ENCODE data around the gene SEC14L2.

DNA sequence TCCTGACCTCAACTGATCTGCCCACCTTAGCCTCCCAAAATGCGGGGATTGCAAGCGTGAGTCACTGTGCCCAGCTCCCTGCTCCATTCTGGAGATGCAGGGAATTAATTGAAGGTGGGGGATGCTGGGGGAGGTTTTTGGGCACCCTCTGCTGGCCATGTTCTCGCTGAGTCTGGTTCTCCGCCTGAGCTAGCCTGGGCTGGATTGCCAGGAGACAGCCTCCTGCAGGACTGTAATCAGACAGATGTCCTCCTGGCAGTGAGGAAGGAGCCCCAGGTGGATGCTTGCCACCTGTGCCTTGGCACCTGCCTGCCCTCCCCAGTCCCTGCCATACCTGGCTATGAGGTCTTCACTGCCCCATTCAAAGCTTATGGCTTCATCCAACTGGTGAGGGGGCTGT is 34.1 kb downstream of the SEC14L2 start:
- TF ChIP-seq, protein P1, sequence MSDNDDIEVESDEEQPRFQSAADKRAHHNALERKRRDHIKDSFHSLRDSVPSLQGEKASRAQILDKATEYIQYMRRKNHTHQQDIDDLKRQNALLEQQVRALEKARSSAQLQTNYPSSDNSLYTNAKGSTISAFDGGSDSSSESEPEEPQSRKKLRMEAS (CRISPR knock-in tag; IDR thresholded peaks at IDR 0.05) = no peak
- TF ChIP-seq, protein P2, sequence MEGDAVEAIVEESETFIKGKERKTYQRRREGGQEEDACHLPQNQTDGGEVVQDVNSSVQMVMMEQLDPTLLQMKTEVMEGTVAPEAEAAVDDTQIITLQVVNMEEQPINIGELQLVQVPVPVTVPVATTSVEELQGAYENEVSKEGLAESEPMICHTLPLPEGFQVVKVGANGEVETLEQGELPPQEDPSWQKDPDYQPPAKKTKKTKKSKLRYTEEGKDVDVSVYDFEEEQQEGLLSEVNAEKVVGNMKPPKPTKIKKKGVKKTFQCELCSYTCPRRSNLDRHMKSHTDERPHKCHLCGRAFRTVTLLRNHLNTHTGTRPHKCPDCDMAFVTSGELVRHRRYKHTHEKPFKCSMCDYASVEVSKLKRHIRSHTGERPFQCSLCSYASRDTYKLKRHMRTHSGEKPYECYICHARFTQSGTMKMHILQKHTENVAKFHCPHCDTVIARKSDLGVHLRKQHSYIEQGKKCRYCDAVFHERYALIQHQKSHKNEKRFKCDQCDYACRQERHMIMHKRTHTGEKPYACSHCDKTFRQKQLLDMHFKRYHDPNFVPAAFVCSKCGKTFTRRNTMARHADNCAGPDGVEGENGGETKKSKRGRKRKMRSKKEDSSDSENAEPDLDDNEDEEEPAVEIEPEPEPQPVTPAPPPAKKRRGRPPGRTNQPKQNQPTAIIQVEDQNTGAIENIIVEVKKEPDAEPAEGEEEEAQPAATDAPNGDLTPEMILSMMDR (IDR thresholded peaks at IDR 0.05) = no peak
- TF ChIP-seq, protein P3, sequence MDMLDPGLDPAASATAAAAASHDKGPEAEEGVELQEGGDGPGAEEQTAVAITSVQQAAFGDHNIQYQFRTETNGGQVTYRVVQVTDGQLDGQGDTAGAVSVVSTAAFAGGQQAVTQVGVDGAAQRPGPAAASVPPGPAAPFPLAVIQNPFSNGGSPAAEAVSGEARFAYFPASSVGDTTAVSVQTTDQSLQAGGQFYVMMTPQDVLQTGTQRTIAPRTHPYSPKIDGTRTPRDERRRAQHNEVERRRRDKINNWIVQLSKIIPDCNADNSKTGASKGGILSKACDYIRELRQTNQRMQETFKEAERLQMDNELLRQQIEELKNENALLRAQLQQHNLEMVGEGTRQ (CRISPR knock-in tag; IDR thresholded peaks at IDR 0.05) = no peak
- TF ChIP-seq, protein P4, sequence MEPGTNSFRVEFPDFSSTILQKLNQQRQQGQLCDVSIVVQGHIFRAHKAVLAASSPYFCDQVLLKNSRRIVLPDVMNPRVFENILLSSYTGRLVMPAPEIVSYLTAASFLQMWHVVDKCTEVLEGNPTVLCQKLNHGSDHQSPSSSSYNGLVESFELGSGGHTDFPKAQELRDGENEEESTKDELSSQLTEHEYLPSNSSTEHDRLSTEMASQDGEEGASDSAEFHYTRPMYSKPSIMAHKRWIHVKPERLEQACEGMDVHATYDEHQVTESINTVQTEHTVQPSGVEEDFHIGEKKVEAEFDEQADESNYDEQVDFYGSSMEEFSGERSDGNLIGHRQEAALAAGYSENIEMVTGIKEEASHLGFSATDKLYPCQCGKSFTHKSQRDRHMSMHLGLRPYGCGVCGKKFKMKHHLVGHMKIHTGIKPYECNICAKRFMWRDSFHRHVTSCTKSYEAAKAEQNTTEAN (CRISPR knock-in tag; IDR thresholded peaks at IDR 0.05) = no peak
- TF ChIP-seq JUN (CRISPR knock-in tag; IDR thresholded peaks at IDR 0.05) = no peak
- TF ChIP-seq, protein P5, sequence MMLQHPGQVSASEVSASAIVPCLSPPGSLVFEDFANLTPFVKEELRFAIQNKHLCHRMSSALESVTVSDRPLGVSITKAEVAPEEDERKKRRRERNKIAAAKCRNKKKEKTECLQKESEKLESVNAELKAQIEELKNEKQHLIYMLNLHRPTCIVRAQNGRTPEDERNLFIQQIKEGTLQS (CRISPR knock-in tag; conservative IDR thresholded peaks at IDR 0.05) = no peak
- no peak for TF ChIP-seq ZNF263 (CRISPR knock-in tag; IDR thresholded peaks at IDR 0.05; ENCODE audit: low read depth)
- no peak for TF ChIP-seq TEAD4 (CRISPR knock-in tag; IDR thresholded peaks at IDR 0.05)
